ENCODE data around the gene FYN.

Gene FYN

DNA sequence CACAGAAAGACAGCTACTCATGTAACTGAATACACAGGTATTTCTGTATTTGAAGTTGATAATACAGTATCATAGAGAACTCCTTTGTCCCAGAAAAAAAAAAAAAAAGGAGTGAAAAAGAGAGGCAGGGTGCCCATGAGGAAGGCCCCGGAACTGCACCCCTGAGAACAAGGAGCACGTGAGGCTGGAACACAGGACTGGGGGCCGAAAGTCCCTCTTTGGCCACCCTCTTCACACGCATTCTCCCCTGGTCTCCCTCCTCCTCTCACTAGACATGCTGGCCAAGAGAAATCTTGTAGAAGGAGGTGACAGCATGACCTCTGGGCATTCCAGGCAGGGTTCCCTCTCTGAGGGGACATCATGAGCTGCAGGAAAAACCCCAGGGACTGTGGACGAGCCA, 204.8 kb downstream of the FYN start:
- Histone ChIP-seq H3K4me3 (ENCODE audit: low read length) (no peak overlapping the region), H3K36me3 (ENCODE audit: control insufficient read depth, low read length) (no peaks in the 10 kb centered on the region), H3K4me2 (ENCODE audit: low read length) (no peak overlapping the region), H3K9me2 (replicated peaks; ENCODE audit: control insufficient read depth, low read length) (no peaks in the 10 kb centered on the region), H3K9me3 (ENCODE audit: control insufficient read depth, insufficient read depth, low read length) (no peaks in the 10 kb centered on the region), H4K20me1 (ENCODE audit: control insufficient read depth, insufficient read depth, low read depth, low read length) (no peaks in the 10 kb centered on the region), H3K4me1 (ENCODE audit: control insufficient read depth, low read length) (no peaks in the 10 kb centered on the region), H3F3A (ENCODE audit: control insufficient read depth, insufficient read depth) (no peaks in the 10 kb centered on the region), H3K27ac (ENCODE audit: low read depth, low read length) (no peak overlapping the region), H3K79me2 (ENCODE audit: control insufficient read depth, low read length) (no peaks in the 10 kb centered on the region), H3K27me3 (ENCODE audit: control insufficient read depth, low read length) (no peaks in the 10 kb centered on the region)
- TF ChIP-seq, protein P1, sequence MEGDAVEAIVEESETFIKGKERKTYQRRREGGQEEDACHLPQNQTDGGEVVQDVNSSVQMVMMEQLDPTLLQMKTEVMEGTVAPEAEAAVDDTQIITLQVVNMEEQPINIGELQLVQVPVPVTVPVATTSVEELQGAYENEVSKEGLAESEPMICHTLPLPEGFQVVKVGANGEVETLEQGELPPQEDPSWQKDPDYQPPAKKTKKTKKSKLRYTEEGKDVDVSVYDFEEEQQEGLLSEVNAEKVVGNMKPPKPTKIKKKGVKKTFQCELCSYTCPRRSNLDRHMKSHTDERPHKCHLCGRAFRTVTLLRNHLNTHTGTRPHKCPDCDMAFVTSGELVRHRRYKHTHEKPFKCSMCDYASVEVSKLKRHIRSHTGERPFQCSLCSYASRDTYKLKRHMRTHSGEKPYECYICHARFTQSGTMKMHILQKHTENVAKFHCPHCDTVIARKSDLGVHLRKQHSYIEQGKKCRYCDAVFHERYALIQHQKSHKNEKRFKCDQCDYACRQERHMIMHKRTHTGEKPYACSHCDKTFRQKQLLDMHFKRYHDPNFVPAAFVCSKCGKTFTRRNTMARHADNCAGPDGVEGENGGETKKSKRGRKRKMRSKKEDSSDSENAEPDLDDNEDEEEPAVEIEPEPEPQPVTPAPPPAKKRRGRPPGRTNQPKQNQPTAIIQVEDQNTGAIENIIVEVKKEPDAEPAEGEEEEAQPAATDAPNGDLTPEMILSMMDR (IDR thresholded peaks at IDR 0.05; ENCODE audit: low read depth, low read length, poor library complexity, severe bottlenecking), result no peak
- TF ChIP-seq EZH2phosphoT487 (IDR thresholded peaks at IDR 0.05; ENCODE audit: borderline replicate concordance, low read length), result no peak

DNA sequence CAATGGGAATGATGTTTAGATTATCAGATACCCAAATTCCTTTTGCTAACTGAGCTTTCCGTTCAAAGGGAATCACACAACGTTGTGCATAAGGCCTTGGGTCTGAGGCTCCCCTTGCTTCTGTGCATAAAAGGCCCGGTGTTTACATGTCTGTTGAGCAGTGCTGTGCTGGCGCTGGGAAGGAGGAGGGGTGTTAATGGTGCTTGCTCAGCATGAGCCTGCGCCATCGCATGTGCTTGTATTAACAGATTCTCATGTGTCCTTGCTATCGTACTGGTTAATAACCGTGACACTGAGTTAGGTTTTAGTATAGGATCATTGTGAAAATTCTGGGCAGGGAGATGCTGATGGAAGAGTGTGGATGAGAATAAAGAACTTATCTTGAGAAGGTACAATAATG, 205.3 kb downstream of the FYN start:
- Histone ChIP-seq H3K4me1 (ENCODE audit: control insufficient read depth, low read length) (no peaks in the 10 kb centered on the region), H3F3A (ENCODE audit: control insufficient read depth, insufficient read depth) (no peaks in the 10 kb centered on the region), H4K20me1 (ENCODE audit: control insufficient read depth, insufficient read depth, low read depth, low read length) (no peaks in the 10 kb centered on the region), H3K79me2 (ENCODE audit: control insufficient read depth, low read length) (no peaks in the 10 kb centered on the region), H3K4me2 (ENCODE audit: low read length) (no peak overlapping the region), H3K36me3 (ENCODE audit: control insufficient read depth, low read length) (no peaks in the 10 kb centered on the region), H3K9me2 (replicated peaks; ENCODE audit: control insufficient read depth, low read length) (no peaks in the 10 kb centered on the region), H3K27me3 (ENCODE audit: control insufficient read depth, low read length) (no peaks in the 10 kb centered on the region), H3K9me3 (ENCODE audit: control insufficient read depth, insufficient read depth, low read length) (no peaks in the 10 kb centered on the region), H3K27ac (ENCODE audit: low read depth, low read length) (no peak overlapping the region), H3K4me3 (ENCODE audit: low read length) (no peak overlapping the region)
- no peak for TF ChIP-seq EZH2phosphoT487 (IDR thresholded peaks at IDR 0.05; ENCODE audit: borderline replicate concordance, low read length)
- TF ChIP-seq, protein P1 (IDR thresholded peaks at IDR 0.05; ENCODE audit: low read depth, low read length, poor library complexity, severe bottlenecking), result no peak

DNA sequence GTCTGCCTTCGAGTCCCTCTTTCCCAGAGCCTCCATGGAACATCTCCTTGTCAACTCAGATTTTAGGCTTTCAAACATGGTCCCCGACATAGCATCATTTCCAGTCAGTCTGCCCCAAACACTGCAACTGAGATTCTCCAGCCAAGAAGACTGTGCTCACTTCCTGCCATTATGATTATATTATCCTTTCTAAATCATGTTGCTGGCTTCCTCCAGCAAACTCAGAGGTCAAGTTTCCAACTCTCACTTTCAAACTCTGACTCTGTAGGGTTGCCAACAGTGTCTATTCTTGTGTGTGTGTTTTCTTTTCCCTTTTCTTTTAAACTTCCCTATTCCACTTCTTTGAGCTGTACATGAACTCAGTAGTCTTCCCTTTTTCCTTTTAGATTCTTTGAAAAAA, 206.4 kb downstream of the FYN start:
- no peaks in the 10 kb centered on the region for H3K36me3 ChIP-seq (ENCODE audit: control insufficient read depth, low read length)
- H3K79me2 ChIP-seq (ENCODE audit: control insufficient read depth, low read length), result no peaks in the 10 kb centered on the region
- H3K4me3 ChIP-seq (ENCODE audit: low read length), result no peak overlapping the region
- H3K27me3 ChIP-seq (ENCODE audit: control insufficient read depth, low read length), result no peaks in the 10 kb centered on the region
- no peaks in the 10 kb centered on the region for H3K4me1 ChIP-seq (ENCODE audit: control insufficient read depth, low read length)
- H3K27ac ChIP-seq (ENCODE audit: low read depth, low read length), result no peak overlapping the region
- no peaks in the 10 kb centered on the region for H3K9me2 ChIP-seq (replicated peaks; ENCODE audit: control insufficient read depth, low read length)
- no peak for TF ChIP-seq EZH2phosphoT487 (IDR thresholded peaks at IDR 0.05; ENCODE audit: borderline replicate concordance, low read length)
- TF ChIP-seq, protein P1 (IDR thresholded peaks at IDR 0.05; ENCODE audit: low read depth, low read length, poor library complexity, severe bottlenecking), result no peak
- no peaks in the 10 kb centered on the region for H4K20me1 ChIP-seq (ENCODE audit: control insufficient read depth, insufficient read depth, low read depth, low read length)
- H3K9me3 ChIP-seq (ENCODE audit: control insufficient read depth, insufficient read depth, low read length), result no peaks in the 10 kb centered on the region
- H3K4me2 ChIP-seq (ENCODE audit: low read length), result no peak overlapping the region
- no peaks in the 10 kb centered on the region for H3F3A ChIP-seq (ENCODE audit: control insufficient read depth, insufficient read depth)

All from DOHH2 (cell line).